Cerebellar nuclear complex (tissue), 1 donor: Measurements from ENCODE around the gene CDK4.

Experiments
- DNase-seq, 2 experiments: peaks; one replicate each; lab custom pipeline; 2025; lab: John Stamatoyannopoulos, UW

Gene CDK4

DNA sequence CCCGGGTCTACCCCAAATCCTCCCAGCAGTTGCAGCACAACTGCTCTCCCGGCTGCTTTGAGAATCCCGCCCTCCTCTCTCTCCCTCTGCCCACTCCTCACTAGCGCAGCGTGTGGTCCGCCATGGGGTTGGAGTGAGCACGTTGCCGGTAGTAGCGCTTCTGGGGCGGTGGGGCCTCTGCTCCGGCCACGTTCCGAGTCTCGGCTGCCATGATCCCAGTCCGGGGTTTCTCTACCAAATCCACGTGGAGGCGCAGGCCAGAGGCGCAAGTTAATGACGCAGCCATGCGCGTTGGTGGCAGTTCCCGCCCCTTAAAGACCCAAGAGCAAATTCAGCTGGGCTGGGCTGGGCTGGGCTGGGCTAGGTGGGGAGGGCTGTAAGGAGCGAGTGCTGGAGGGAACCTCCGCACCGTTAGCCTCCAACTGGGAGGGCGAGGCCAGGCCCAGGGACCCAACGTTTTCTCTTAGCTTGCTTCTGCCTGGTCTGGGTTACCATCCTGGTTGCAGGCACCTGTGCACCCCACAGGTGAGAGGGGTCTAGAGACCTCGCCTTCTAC lies 19.8 kb upstream of the CDK4 start, which contains the start of gene METTL1:
TSS of gene METTL1 (minus strand) at position 233 of the 556 bp plus-strand sequence. CDS start at position 211, 22 bp downstream.
- peak; percentile 26 to 87 for DNase-seq

DNA sequence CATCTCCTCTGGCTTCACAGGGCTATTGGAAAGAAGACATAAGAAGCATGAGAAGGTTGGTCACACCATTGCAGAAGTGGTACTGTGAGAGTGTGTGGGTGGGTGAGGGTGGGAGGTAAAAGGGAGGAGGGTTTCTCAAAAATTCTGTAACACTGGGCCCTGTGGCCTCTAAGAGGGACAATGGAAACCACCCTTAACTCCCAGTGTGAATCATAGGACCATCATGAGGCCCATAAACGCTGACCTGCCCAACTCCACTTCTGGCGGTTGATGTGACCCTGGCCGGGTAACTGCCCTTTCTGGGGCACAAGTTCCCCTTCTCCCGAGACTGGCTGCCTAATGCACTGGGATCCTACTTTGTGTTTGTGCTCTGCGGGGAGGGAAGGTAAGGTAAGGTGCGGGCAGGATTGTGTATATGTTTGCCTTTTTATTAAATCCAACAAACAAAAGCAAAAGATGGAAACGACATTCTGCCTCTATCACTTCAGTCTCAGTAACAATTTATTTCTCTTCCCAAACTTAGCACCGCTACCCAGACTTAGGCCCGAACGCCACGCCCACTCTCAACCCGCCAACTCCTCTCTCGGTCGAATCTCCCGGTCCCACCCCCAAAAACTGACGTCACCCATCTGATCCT lies 19.2 kb upstream of the CDK4 start:
- DNase-seq, result no peak

GRCh38 chr12:57770734-57771133 lies 18.6 kb upstream of the CDK4 start:
- no peak for DNase-seq

- no peak for DNase-seq
Measured at GRCh38 chr12:57769594-57769993, 17.5 kb upstream of the CDK4 start.

DNA sequence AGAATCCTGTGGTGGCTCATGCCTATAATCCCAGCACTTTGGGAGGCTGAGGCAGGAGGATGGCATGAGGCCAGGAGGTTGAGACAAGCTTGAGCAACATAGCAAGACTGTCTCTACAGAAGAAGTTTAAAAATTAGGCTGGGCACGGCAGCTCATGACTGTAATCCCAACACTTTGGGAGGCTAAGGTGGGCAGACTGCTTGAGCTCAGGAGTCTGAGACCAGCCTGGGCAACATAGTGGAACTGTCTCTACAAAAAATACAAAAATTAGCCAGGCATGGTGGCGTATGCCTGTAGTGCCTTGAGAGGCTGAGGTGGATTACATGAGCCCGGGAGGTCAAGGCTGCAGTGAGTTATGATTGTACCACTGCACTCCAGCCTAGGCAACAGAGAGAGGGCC lies 15.8 kb upstream of the CDK4 start:
- DNase-seq, result no peak

DNA sequence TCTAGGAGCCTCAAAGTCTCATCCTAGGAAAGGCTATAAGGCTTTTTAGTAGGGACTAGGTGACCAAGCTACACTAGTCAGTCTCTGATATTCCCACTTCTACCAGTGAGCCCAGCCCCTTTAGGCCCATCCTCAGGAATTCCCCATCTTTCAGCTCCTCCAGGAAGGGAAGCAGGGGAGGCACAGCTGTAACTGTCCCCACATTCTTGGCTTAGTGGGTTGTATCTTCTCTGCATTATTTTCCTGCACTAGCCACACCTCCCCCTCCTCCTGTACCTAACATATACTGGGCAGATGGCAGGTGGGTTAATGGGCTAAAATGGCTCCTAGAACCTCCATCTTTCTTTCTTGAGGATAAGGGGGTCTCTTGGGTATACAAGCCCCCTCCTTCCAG lies 15.2 kb upstream of the CDK4 start:
- no peak for DNase-seq

DNA sequence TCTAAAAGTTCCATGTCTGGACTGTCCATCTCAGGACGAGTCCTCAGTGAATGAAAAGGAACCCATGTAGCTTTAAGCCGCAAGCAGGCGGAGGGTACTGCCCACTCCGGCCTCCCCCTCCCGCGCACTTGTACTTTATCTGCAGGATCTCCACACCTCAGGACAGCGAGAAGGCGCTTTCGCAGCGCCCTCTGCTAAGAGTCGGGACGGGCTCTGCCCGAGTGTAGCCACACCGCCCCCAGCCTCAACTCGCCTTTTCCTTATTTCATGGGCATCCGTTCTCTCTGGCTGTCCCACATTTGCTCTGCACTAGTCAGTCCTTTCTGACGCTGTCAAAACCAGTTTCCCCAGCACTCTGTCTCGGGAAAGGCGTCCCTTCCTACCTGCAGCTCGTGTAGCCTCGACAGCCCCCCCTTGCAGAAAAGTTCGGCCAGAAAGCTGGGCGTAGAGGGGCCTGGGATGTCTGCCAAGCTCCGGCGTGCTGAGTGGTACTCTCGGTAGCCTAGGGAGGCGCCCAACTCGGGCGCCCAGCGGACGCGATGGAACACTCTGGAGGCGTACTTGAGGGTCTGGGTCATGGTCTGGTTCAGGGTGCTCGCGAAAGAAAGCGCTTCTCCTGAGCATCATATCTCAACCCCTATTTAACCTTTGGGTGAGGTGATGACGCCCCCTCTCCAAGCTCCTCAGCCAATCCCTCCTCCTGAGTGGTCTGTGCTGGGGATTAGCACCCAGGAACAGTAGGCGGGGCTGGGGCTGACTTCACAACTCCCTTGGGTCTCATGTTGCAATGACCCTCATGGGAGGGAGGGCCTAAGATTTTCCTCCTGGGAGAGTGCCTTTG lies 14.6 kb upstream of the CDK4 start, which contains the start of gene CYP27B1:
TSS of gene CYP27B1 (minus strand) at position 615 of the 841 bp plus-strand sequence. CDS start at position 578, 37 bp downstream.
- no peak for DNase-seq

GRCh38 chr12:57765698-57766463 lies 13.8 kb upstream of the CDK4 start:
- DNase-seq, result no peak

GRCh38 chr12:57765003-57765697 lies 13.0 kb upstream of the CDK4 start:
- no peak for DNase-seq

DNA sequence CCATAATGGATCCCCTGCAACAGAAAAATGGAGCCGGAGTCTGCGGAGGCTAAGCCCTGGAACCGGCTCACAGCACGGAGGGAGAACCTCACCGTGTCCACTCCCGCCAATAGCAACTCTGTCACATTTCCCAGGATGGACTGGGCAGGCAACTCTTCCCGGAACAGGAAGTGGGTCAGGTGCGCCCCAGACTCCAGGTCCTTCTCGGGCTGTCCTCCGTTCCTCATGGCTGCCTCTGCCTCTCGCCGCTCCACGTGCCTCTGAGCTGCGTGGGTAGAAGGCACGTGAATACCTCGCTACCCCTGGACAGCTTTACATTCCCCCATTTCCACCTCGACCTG lies 12.5 kb upstream of the CDK4 start:
- DNase-seq, result no peak

- DNase-seq, result no peak
Measured at GRCh38 chr12:57763881-57764661, 12.0 kb upstream of the CDK4 start.

- no peak for DNase-seq
Measured at GRCh38 chr12:57762463-57762862, 10.4 kb upstream of the CDK4 start.

DNA sequence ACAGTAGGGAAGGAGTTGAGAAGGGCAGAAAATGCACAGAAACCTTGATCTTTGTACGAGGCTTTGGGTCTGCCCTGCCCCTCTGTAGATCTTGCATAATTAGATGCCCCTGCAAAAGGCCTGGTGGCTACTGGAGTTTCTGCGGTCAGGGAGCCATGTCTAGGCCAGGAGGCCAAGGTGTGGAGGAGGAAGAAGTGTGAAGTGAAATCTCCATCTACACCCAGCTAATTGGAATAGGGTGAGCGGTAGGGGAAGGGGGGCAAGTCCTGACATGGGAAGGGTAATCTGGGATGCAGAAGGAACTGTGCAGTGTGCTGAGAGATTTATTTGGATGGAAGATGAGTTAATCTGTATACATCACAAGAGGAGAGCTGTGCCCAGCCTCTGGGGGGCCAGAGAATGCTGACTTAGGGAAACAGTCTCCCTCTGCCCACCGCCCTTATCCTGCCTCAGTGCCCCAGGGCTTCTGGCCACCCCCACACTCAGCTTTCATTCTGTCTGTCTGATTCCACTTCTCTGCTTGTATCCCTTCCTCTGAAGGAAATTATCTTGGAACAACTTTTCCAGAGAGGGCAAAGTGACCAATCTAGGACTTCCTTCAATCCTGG lies 9.4 kb upstream of the CDK4 start:
- DNase-seq, result no peak

DNA sequence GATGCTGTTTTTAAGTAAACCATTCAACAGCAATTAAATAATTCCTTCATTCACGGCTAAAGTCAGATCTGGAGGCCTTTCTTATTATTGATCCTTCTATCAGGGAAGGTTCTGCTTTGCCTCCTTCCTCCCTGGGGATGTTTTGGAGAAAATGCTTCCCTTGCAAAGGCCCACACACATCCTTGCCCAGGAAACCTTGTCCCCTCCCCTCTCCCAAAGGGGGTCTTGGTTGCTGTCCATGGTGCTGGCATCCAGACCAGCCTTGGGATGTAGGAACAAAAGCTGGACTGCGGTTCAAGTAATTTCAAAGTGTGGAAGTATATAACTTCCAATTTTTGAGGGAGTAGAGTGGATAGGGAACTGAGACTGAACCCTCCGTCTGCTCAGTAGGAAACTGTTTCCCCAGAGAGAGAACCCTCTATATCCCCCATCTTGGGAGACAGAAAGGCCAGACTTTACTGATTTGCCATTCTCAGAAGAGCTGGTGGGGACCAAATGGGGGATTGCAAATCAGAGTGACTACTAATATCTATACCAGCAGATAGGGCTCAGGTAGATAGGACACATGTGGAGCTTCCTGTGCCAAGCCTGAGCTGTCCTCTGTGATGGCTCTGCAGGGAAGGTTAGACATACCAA lies 8.4 kb upstream of the CDK4 start:
- no peak for DNase-seq

DNA sequence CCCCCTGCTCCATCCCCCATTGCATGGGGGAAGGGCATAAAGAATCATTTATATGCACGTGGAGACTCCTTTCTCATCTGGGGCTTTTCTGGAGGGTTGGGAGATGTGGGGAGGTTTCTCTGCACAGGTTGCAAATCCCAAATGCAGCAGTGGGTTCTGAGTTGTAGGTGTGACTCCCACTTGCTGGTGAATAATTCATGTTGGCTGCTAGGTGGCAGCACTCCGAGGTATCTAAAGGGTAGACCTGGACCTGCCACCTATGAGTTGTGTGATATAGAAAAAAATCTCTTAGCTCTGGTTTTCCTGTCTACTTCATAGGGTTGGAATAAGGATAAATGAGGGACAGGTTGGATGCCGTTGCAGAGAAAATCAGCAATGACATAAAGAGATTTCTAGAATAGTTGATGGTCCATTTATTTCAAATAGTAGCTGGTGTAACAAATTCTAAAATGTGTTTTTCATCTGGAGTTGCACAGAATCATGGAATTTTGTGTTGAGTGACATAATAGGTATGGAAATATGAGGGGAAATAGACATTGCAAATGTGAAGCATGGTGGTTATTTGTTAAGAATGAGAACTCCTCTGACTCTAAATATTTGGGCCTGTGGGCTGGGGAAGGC lies 7.4 kb upstream of the CDK4 start:
- DNase-seq, result no peak

DNA sequence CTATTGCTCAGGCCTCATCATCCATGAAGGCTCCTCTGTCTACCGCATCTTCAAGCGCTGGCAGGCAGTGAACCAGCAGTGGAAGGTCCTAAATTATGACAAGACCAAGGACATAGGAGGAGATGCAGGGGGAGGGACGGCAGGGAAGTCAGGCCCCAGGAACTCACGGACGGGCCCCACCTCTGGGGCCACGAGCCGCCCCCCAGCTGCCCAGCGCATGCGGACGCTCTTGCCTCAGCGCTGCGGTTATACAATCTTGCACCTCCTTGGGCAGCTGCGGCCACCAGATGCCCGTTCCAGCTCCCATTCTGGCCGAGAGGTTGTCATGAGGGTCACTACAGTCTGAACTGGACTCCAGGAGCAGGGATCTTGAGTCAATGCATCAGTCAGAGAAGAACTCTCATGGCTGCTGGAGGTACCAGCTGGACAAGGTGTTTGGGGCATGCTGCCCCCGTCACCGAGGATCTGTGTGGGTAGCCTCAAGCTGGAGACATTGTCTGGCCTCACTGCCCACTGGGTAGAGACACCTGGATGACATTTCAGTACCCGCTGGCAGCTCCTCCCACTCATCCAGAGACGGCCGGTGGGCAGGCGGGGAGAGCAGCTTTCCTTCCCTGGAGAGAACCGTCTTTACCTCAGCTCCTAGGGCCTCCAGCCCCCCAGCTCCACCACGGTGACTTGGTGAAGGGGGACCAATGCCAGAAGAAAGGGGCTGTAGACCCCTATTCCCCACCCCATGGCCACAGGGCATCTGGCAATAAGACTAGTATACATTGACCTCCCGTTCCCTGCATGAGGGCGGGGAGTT lies 6.6 kb upstream of the CDK4 start:
- DNase-seq, result no peak

GRCh38 chr12:57757771-57758170 lies 5.7 kb upstream of the CDK4 start:
- no peak for DNase-seq
